ENCODE data around the gene OR10H1. TPM values are rescaled to one million over a fixed set of nuclear protein-coding genes. Genes with fewer than 3 reads are reported as not detected.
"Not testable (repeated sequence)": the region's sequence is repeated elsewhere in the genome, so short reads cannot be mapped to it uniquely, and the experiment has no call there.

OR10H1 gene
- total RNA-seq, 4 donors from 2014 or later: not detected

GRCh38 chr19:15829306-15829698 lies 13.8 kb upstream of the OR10H1 start:
- Histone ChIP-seq H3K9me3 (no peaks in the 10 kb centered on the region), H3K36me3 (no peaks in the 10 kb centered on the region), H3K4me1 (no peaks in the 10 kb centered on the region), H3K4me3 (no peak overlapping the region), H3K27ac (replicated peaks in 1 of 4) (no peak overlapping the region), H3K27me3 (peaks cover 0 to 40% (median 2%) of the 10 kb centered on the region in 4 donors)
- 82% methylated on average over 10 of the region's 10 CpGs for WGBS
- no peak for DNase-seq (ENCODE audit: extremely low spot score)
- intact Hi-C loops (cut with DNase I): no loop called here
- TF ChIP-seq POLR2AphosphoS5 (IDR thresholded peaks at IDR 0.05) (no peak), POLR2A (IDR thresholded peaks at IDR 0.05; ENCODE audit: low read depth) (no peak), EP300 (IDR thresholded peaks at IDR 0.05) (no peak)
- TF ChIP-seq, protein P1, sequence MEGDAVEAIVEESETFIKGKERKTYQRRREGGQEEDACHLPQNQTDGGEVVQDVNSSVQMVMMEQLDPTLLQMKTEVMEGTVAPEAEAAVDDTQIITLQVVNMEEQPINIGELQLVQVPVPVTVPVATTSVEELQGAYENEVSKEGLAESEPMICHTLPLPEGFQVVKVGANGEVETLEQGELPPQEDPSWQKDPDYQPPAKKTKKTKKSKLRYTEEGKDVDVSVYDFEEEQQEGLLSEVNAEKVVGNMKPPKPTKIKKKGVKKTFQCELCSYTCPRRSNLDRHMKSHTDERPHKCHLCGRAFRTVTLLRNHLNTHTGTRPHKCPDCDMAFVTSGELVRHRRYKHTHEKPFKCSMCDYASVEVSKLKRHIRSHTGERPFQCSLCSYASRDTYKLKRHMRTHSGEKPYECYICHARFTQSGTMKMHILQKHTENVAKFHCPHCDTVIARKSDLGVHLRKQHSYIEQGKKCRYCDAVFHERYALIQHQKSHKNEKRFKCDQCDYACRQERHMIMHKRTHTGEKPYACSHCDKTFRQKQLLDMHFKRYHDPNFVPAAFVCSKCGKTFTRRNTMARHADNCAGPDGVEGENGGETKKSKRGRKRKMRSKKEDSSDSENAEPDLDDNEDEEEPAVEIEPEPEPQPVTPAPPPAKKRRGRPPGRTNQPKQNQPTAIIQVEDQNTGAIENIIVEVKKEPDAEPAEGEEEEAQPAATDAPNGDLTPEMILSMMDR (IDR thresholded peaks at IDR 0.05): no peak

GRCh38 chr19:15828611-15829305 lies 13.3 kb upstream of the OR10H1 start:
- peaks cover 0 to 40% (median 2%) of the 10 kb centered on the region in 4 donors for H3K27me3 ChIP-seq
- H3K9me3 ChIP-seq; H3K4me1 ChIP-seq; H3K27ac ChIP-seq (replicated peaks in 1 of 4); DNase-seq (ENCODE audit: extremely low spot score); H3K36me3 ChIP-seq; H3K4me3 ChIP-seq; intact Hi-C loops (cut with DNase I): not testable (repeated sequence)
- WGBS: 63% methylated on average over 11 of the region's 13 CpGs

DNA sequence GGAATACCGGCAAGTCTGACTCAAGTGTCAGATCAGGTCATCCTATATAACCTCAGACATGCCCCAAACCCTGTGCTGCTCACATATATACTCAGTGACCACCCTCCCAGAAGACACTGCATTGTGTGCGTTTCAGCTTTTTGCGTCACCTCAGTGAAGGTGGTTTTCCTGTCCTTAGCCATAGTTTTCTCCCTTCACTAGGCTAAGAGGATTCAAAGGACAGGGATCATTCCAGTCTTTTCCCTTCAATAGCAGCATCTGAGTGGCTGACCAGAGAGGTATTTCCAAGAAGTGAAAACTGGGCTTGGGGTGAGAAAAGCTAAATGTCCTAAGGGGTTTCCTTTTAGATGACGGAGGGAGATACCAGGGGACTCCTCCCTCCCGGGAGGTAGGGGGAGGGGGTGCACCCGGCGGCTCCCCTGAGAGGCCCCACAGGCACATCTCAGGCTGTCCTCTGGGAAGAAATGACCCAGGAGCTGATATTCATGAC lies 12.7 kb upstream of the OR10H1 start:
- 41% methylated on average over 7 of the region's 7 CpGs for WGBS
- intact Hi-C loops (cut with DNase I): no loop called here
- no peak for DNase-seq (ENCODE audit: extremely low spot score)
- no peaks in the 10 kb centered on the region for H3K36me3 ChIP-seq
- no peak overlapping the region for H3K27ac ChIP-seq (replicated peaks in 1 of 4)
- no peak overlapping the region for H3K4me3 ChIP-seq
- H3K27me3 ChIP-seq: peaks cover 0 to 40% (median 2%) of the 10 kb centered on the region in 4 donors
- no peak for TF ChIP-seq POLR2A (IDR thresholded peaks at IDR 0.05; ENCODE audit: low read depth)
- no peak for TF ChIP-seq EP300 (IDR thresholded peaks at IDR 0.05)
- TF ChIP-seq, protein P1 (IDR thresholded peaks at IDR 0.05): no peak
- TF ChIP-seq POLR2AphosphoS5 (IDR thresholded peaks at IDR 0.05): no peak
- H3K9me3 ChIP-seq: no peaks in the 10 kb centered on the region
- H3K4me1 ChIP-seq: no peaks in the 10 kb centered on the region

GRCh38 chr19:15825753-15826152 lies 10.3 kb upstream of the OR10H1 start:
- no peaks in the 10 kb centered on the region for H3K9me3 ChIP-seq
- H3K4me1 ChIP-seq: no peaks in the 10 kb centered on the region
- no peaks in the 10 kb centered on the region for H3K36me3 ChIP-seq
- no peak overlapping the region for H3K27ac ChIP-seq (replicated peaks in 1 of 4)
- WGBS: 48% methylated on average over 1 of the region's 1 CpG
- H3K27me3 ChIP-seq: peaks cover 0 to 27% (median 2%) of the 10 kb centered on the region in 4 donors
- H3K4me3 ChIP-seq: no peak overlapping the region
- intact Hi-C loops (cut with DNase I): no loop called here
- TF ChIP-seq POLR2AphosphoS5 (IDR thresholded peaks at IDR 0.05): no peak
- no peak for TF ChIP-seq POLR2A (IDR thresholded peaks at IDR 0.05; ENCODE audit: low read depth)
- no peak for TF ChIP-seq EP300 (IDR thresholded peaks at IDR 0.05)
- TF ChIP-seq, protein P1 (IDR thresholded peaks at IDR 0.05): no peak
- no peak for DNase-seq (ENCODE audit: extremely low spot score)

DNA sequence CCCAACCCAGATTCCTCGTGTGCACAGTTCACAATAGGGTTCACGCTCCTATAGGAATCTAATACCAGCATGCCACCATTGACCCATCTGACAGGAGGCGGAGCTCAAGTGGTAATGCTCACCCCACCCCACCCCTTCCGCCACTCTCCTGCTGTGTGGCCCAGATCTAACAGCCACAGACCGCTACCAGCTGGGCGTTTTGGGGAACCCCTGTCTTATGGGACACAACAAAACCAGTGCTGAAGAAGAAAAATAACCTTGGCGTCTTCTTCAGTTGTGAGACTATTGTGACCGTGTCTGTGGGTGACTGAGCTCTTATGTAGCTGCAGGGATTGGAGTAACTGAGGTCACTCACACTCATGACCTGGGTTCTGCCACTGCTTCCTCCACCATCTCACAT lies 5.2 kb upstream of the OR10H1 start:
- peaks cover 0 to 11% (median 0%) of the 10 kb centered on the region in 4 donors for H3K27me3 ChIP-seq
- no peaks in the 10 kb centered on the region for H3K4me1 ChIP-seq
- 88% methylated on average over 8 of the region's 8 CpGs for WGBS
- intact Hi-C loops (cut with DNase I): no loop called here
- no peaks in the 10 kb centered on the region for H3K9me3 ChIP-seq
- H3K27ac ChIP-seq (replicated peaks in 1 of 4): no peak overlapping the region
- DNase-seq (ENCODE audit: extremely low spot score): no peak
- TF ChIP-seq POLR2AphosphoS5 (IDR thresholded peaks at IDR 0.05): no peak
- TF ChIP-seq, protein P1 (IDR thresholded peaks at IDR 0.05): no peak
- TF ChIP-seq POLR2A (IDR thresholded peaks at IDR 0.05; ENCODE audit: low read depth): no peak
- TF ChIP-seq EP300 (IDR thresholded peaks at IDR 0.05): no peak
- H3K36me3 ChIP-seq: no peaks in the 10 kb centered on the region
- no peak overlapping the region for H3K4me3 ChIP-seq
